GM18861 (cell line): ENCODE data around the gene MYO18B.

Experiments
- ATAC-seq: cut with Tn5 transposase; IDR thresholded peaks from one replicate; pipeline ENCODE4 v1.9.1; 2021; ENCODE audit not compliant: unreplicated experiment

MYO18B gene

DNA sequence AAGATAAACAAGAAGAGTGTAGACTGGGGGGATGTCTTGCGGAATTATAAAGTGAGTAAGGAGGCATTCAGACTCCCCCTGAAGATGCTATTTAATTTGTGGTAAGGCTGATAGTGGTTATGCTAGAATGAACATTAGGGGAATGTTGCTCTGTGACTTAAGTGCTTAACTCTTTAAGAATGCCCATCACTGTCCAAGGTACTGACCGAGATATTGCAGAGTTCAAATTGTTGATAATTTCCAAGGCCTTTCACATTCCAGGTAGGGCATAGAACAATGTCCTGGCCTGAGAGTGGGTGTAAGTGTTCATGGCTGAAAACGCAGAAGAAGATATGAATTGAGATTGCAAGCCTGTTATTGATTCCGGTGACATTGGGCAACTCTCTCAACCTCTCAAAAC is 337.0 kb downstream of the MYO18B start:
- no peak for ATAC-seq
